Ascending aorta (tissue), 2 donors: ENCODE measurements around the gene CHD5. TPM values are rescaled to one million over a fixed set of nuclear protein-coding genes. Genes with fewer than 3 reads are reported as not detected.

Source experiments
- DNase-seq, 2 donors: peaks; one replicate each; pipeline ENCODE4 v3.0.0-alpha.2; 2019; ENCODE audit warnings: low spot score in 2 of 2
- H3K27ac ChIP-seq, 2 donors: fragments of 200-600 bp; sonication (generic); one replicate each; pipeline ENCODE4 v1.5.1; 2016 to 2017; ENCODE audit warnings: mild to moderate bottlenecking in 1 of 2
- H3K27me3 ChIP-seq: fragments of 200-600 bp; sonication (generic); one replicate; pipeline ENCODE4 v1.5.1; 2017
- H3K36me3 ChIP-seq, 2 donors: fragments of 200-600 bp; sonication (generic); one replicate each; pipeline ENCODE4 v1.5.1; 2016
- H3K4me1 ChIP-seq, 2 donors: fragments of 200-600 bp; sonication (generic); one replicate each; pipeline ENCODE4 v1.5.1; 2016 to 2017; ENCODE audit warnings: mild to moderate bottlenecking in 1 of 2
- H3K4me3 ChIP-seq, 2 donors: fragments of 200-600 bp; sonication (generic); one replicate each; pipeline ENCODE4 v1.5.1; 2016 to 2017; ENCODE audit warnings: mild to moderate bottlenecking in 1 of 2
- H3K9me3 ChIP-seq, 2 donors: fragments of 200-600 bp; sonication (generic); one replicate each; pipeline ENCODE4 v1.5.1; 2016
- CTCF ChIP-seq, 3 experiments: fragments of 200-600 bp in 2 of 3; fragments of 450-650 bp in 1 of 3; sonication (generic) in 2 of 3; IDR thresholded peaks; one replicate each; pipeline ENCODE4 v1.5.1; 2016 to 2019; ENCODE audit warnings: antibody characterized with exemption in 3 of 3, mild to moderate bottlenecking in 1 of 3, moderate library complexity in 1 of 3
- intact Hi-C: fragments of 100-400 bp; cut with DNase I; formaldehyde crosslinking; loops from one replicate; pipeline ENCODE4 v1.15.1; 2023
- total RNA-seq: library from RNA; depleted of rRNA; stranded (reverse); fragments of >200 nt; gene quantifications from one replicate; pipeline ENCODE4 v1.1.0, GENCODE V29; 2016

CHD5 gene
- total RNA-seq, 1 donor from 2014 or later: 4.0 TPM

- H3K9me3 ChIP-seq: no peaks in the 10 kb centered on the region
- DNase-seq: no peak
- no peak overlapping the region for H3K27ac ChIP-seq
- TF ChIP-seq CTCF (IDR thresholded peaks at IDR 0.05): no peak
- H3K27me3 ChIP-seq: no peaks in the 10 kb centered on the region
- no peak overlapping the region for H3K4me3 ChIP-seq
- intact Hi-C loops: no loop called here
- no peaks in the 10 kb centered on the region for H3K4me1 ChIP-seq
- no peaks in the 10 kb centered on the region for H3K36me3 ChIP-seq
Measured at GRCh38 chr1:6121021-6121421, 59.1 kb downstream of the CHD5 start.

GRCh38 chr1:6118415-6118814 lies 61.7 kb downstream of the CHD5 start:
- TF ChIP-seq CTCF (IDR thresholded peaks at IDR 0.05): no peak
- Histone ChIP-seq H3K4me3 (no peak overlapping the region), H3K9me3 (no peaks in the 10 kb centered on the region), H3K36me3 (no peaks in the 10 kb centered on the region), H3K4me1 (no peaks in the 10 kb centered on the region), H3K27me3 (no peaks in the 10 kb centered on the region), H3K27ac (no peak overlapping the region)
- intact Hi-C loops: no loop called here
- DNase-seq: no peak

GRCh38 chr1:6117624-6118023 lies 62.5 kb downstream of the CHD5 start:
- Histone ChIP-seq H3K27ac (no peak overlapping the region), H3K4me1 (no peaks in the 10 kb centered on the region), H3K9me3 (no peaks in the 10 kb centered on the region), H3K36me3 (no peaks in the 10 kb centered on the region), H3K27me3 (no peaks in the 10 kb centered on the region), H3K4me3 (no peak overlapping the region)
- TF ChIP-seq CTCF (IDR thresholded peaks at IDR 0.05): no peak
- DNase-seq: no peak
- intact Hi-C loops: no loop called here

GRCh38 chr1:6117064-6117463 lies 63.1 kb downstream of the CHD5 start:
- Histone ChIP-seq H3K27ac (no peak overlapping the region), H3K36me3 (no peaks in the 10 kb centered on the region), H3K4me1 (no peaks in the 10 kb centered on the region), H3K9me3 (no peaks in the 10 kb centered on the region), H3K4me3 (no peak overlapping the region), H3K27me3 (no peaks in the 10 kb centered on the region)
- DNase-seq: no peak
- no peak for TF ChIP-seq CTCF (IDR thresholded peaks at IDR 0.05)
- intact Hi-C loops: no loop called here

GRCh38 chr1:6116137-6116536 lies 64.0 kb downstream of the CHD5 start:
- Histone ChIP-seq H3K27me3 (no peaks in the 10 kb centered on the region), H3K9me3 (no peaks in the 10 kb centered on the region), H3K27ac (no peak overlapping the region), H3K4me1 (no peaks in the 10 kb centered on the region), H3K4me3 (no peak overlapping the region), H3K36me3 (no peaks in the 10 kb centered on the region)
- intact Hi-C loops: no loop called here
- TF ChIP-seq CTCF (IDR thresholded peaks at IDR 0.05): no peak
- no peak for DNase-seq

- Histone ChIP-seq H3K36me3 (no peaks in the 10 kb centered on the region), H3K27me3 (no peaks in the 10 kb centered on the region), H3K9me3 (no peaks in the 10 kb centered on the region), H3K4me3 (no peak overlapping the region), H3K27ac (no peak overlapping the region), H3K4me1 (no peaks in the 10 kb centered on the region)
- DNase-seq: no peak
- no peak for TF ChIP-seq CTCF (IDR thresholded peaks at IDR 0.05)
- intact Hi-C loops: no loop called here
Measured at GRCh38 chr1:6113745-6114144, 66.4 kb downstream of the CHD5 start.
